K562 (cell line): ENCODE measurements around the gene BMP2K. TPM values are rescaled to one million over a fixed set of nuclear protein-coding genes. Genes with fewer than 3 reads are reported as not detected.
A peak's percentile ranks its signal among the peaks of the same experiment; 100 is the strongest.

Source experiments
- ATAC-seq: fragments of 200-7000 bp; cut with Tn5 transposase; 3 replicates; pipeline ENCODE4 v1.9.1; 2020; ENCODE audit warnings: moderate library complexity
- BruUV-seq: library from RNA; stranded (reverse); fragments of 400-500 nt; replicated peaks from 2 replicates; lab custom pipeline; 2021; lab: Mats Ljungman, UMichigan
- CTCF ChIA-PET: fragments of 300-600 bp; formaldehyde crosslinking; extraction: SDS; loops from one replicate; lab custom pipeline; 2021; ENCODE audit warnings: low intra/inter-chr PET ratio; lab: Yijun Ruan, JAX
- POLR2A ChIA-PET: fragments of 300-600, 350-650 bp; sonication (Branson Sonifier 250); formaldehyde crosslinking; extraction: SDS; loops from one replicate; lab custom pipeline; 2021; ENCODE audit warnings: antibody characterized with exemption, inconsistent platforms; lab: Yijun Ruan, JAX
- DNase-seq, 4 experiments: peaks; one replicate each; pipeline versions ENCODE4 v3.0.0 to v3.0.0-alpha.2; 2011 to 2018; ENCODE audit warnings: low spot score in 3 of 4, mixed read lengths in 3 of 4; ENCODE audit errors: extremely low read depth in 1 of 4
- FAIRE-seq: peaks from 2 replicates; lab custom pipeline; 2011; peaks lifted over from hg19 to GRCh38; lab: Jason Lieb, UNC
- H2AFZ ChIP-seq: 2 replicates; pipeline ENCODE4 v1.6.0; 2011; ENCODE audit warnings: low read depth, low read length, control low read depth, inconsistent platforms
- H3K27ac ChIP-seq: fragments of 200-600 bp; 3 replicates; pipeline ENCODE4 v1.8.0; 2011; ENCODE audit warnings: low read depth, mild to moderate bottlenecking, control low read depth, inconsistent platforms, low read length, moderate library complexity, mixed read lengths; ENCODE audit errors: extremely low read depth
- H3K27me3 ChIP-seq, 2 experiments: fragments of 300-600 bp in 1 of 2; 2 replicates in 1 of 2; 3 replicates in 1 of 2; pipeline versions ENCODE4 v1.6.0 to v1.8.0; 2011; ENCODE audit warnings: inconsistent platforms in 2 of 2, low read length in 2 of 2, mild to moderate bottlenecking in 1 of 2, mixed read lengths in 1 of 2, moderate library complexity in 1 of 2; ENCODE audit not compliant: control insufficient read depth in 2 of 2, insufficient read depth in 2 of 2
- H3K36me3 ChIP-seq: fragments of 300-600 bp; 3 replicates; pipeline ENCODE4 v1.8.0; 2011; ENCODE audit warnings: mild to moderate bottlenecking, low read length, inconsistent platforms; ENCODE audit not compliant: control insufficient read depth, insufficient read depth
- H3K4me1 ChIP-seq, 2 experiments: fragments of 200-600 bp in 1 of 2; replicated peaks in 1 of 2; 2 replicates in 1 of 2; 3 replicates in 1 of 2; pipeline versions ENCODE4 v1.5.1 to v1.8.0; 2011; ENCODE audit warnings: inconsistent platforms in 2 of 2, low read length in 2 of 2, mild to moderate bottlenecking in 1 of 2, mixed read lengths in 1 of 2, moderate library complexity in 1 of 2; ENCODE audit not compliant: control insufficient read depth in 2 of 2, insufficient read depth in 2 of 2
- H3K4me2 ChIP-seq: 2 replicates; pipeline ENCODE4 v1.6.1; 2011; ENCODE audit warnings: low read length, control low read depth, inconsistent platforms, mixed read lengths; ENCODE audit not compliant: insufficient read depth
- H3K4me3 ChIP-seq: fragments of 200-600 bp; sonication (generic), shearing (Covaris generic); 2 replicates; pipeline ENCODE4 v1.5.1; 2016; ENCODE audit warnings: control low read depth, inconsistent platforms
- H3K79me2 ChIP-seq: fragments of 200-600 bp; 3 replicates; pipeline ENCODE4 v1.8.0; 2011; ENCODE audit warnings: low read length, inconsistent platforms; ENCODE audit not compliant: control insufficient read depth, insufficient read depth
- H3K9ac ChIP-seq, 2 experiments: 2 replicates each; pipeline versions ENCODE4 v1.6.0 to v1.6.1; 2011; ENCODE audit warnings: low read depth in 2 of 2, low read length in 2 of 2, control low read depth in 1 of 2, inconsistent platforms in 1 of 2, mild to moderate bottlenecking in 1 of 2, mixed read lengths in 1 of 2; ENCODE audit not compliant: insufficient read depth in 1 of 2
- H3K9me1 ChIP-seq: one replicate; pipeline ENCODE4 v1.6.0; 2011; ENCODE audit warnings: inconsistent platforms, mild to moderate bottlenecking, low read length, moderate library complexity; ENCODE audit not compliant: control insufficient read depth, insufficient read depth
- H3K9me3 ChIP-seq: replicated peaks from 2 replicates; pipeline ENCODE4 v1.5.1; 2011; ENCODE audit warnings: low read depth, low read length, inconsistent platforms; ENCODE audit not compliant: control insufficient read depth, insufficient read depth
- H4K20me1 ChIP-seq: replicated peaks from 2 replicates; pipeline ENCODE4 v1.6.1; 2011; ENCODE audit warnings: low read length, inconsistent platforms, mixed read lengths; ENCODE audit not compliant: control insufficient read depth, insufficient read depth
- EWSR1 ChIP-seq: fragments of 450-650 bp; IDR thresholded peaks from 2 replicates; pipeline ENCODE4 v1.6.1; 2018; ENCODE audit warnings: borderline replicate concordance, mild to moderate bottlenecking, low read depth, moderate library complexity; ENCODE audit not compliant: partially characterized antibody
- JUN ChIP-seq, 2 experiments: sonication (generic) in 1 of 2; formaldehyde crosslinking in 1 of 2; IDR thresholded peaks; 2 replicates each; pipeline versions ENCODE4 v1.6.1 to v1.8.0; 2012 to 2022; ENCODE audit warnings: borderline replicate concordance in 2 of 2, mild to moderate bottlenecking in 2 of 2, improper control_type of control experiment in 1 of 2, low read depth in 1 of 2, low read length in 1 of 2, missing genetic modification reagents in 1 of 2
- MAFF ChIP-seq: IDR thresholded peaks from 2 replicates; pipeline ENCODE4 v1.6.1; 2012; ENCODE audit warnings: low read length, improper control_type of control experiment
- MAFG ChIP-seq: fragments of 450-650 bp; conservative IDR thresholded peaks from 2 replicates; pipeline ENCODE4 v1.6.1; 2016; ENCODE audit warnings: missing genetic modification characterization, missing compliant biosample characterization
- NR2F6 ChIP-seq: fragments of 450-650 bp; formaldehyde crosslinking; IDR thresholded peaks from 2 replicates; pipeline ENCODE4 v1.4.0; 2020; ENCODE audit warnings: mild to moderate bottlenecking
- SLC30A9 ChIP-seq: fragments of 250-450 bp; sonication (Bioruptor Pico); IDR thresholded peaks from 2 replicates; pipeline ENCODE4 v1.8.0; 2022; ENCODE audit warnings: mild to moderate bottlenecking, moderate library complexity
- XRCC5 ChIP-seq: fragments of 200-400 bp; formaldehyde crosslinking; IDR thresholded peaks from 2 replicates; pipeline ENCODE4 v1.6.1; 2017; ENCODE audit warnings: low read depth, mild to moderate bottlenecking, low read length
- ZNF174 ChIP-seq: fragments of 250-450 bp; sonication (Bioruptor Pico); IDR thresholded peaks from 2 replicates; pipeline ENCODE4 v1.4.0; 2020; ENCODE audit warnings: mild to moderate bottlenecking
- ZNF668 ChIP-seq: fragments of 250-450 bp; sonication (Bioruptor Pico); IDR thresholded peaks from 2 replicates; pipeline ENCODE4 v1.8.0; 2022; ENCODE audit warnings: mild to moderate bottlenecking, inconsistent platforms
- ZNF766 ChIP-seq: fragments of 200-800 bp; sonication (Bioruptor generic); conservative IDR thresholded peaks from 2 replicates; pipeline ENCODE4 v1.6.1; 2016; ENCODE audit warnings: missing genetic modification characterization, missing compliant biosample characterization
- ZNF77 ChIP-seq: fragments of 250-450 bp; sonication (Bioruptor Pico); IDR thresholded peaks from 2 replicates; pipeline ENCODE4 v1.5.0; 2020
- WGBS: fragments of 100-300 bp; shearing (Covaris generic); methylation state at CpG from one replicate; pipeline ENCODE4 v1.1.6; 2016; ENCODE audit warnings: low coverage, mixed read lengths; ENCODE audit not compliant: insufficient coverage; ENCODE audit errors: missing lambda C conversion rate; 5-methylcytosine and 5-hydroxymethylcytosine counted together
- in situ Hi-C: fragments of 300-500 bp; cut with MboI; formaldehyde crosslinking; loops from 4 replicates; pipeline ENCODE4 v1.15.0; 2018; ENCODE audit warnings: inconsistent platforms, mixed read lengths
- intact Hi-C: fragments of 100-400 bp; cut with micrococcal nuclease; formaldehyde crosslinking; loops from 2 replicates; pipeline ENCODE4 v1.14.2; 2022
- polyA plus RNA-seq, 8 experiments: library from polyadenylated mRNA; depleted of rRNA in 4 of 8; stranded (reverse) in 5 of 8; unstranded in 3 of 8; fragments of >200 nt; fragmentation: Nextera tagmentation in 2 of 8; fragmentation: Illumina TruSeq in 1 of 8; extraction: Ambion mirVana in 2 of 8; extraction: Trizol in 1 of 8; gene quantifications; 2 replicates each; pipeline versions ENCODE4 v1.2.1 to v1.2.3, GENCODE V29; 2011 to 2014; ENCODE audit warnings: inconsistent platforms in 1 of 8, missing spikeins in 1 of 8
- total RNA-seq, 7 experiments: library from RNA; depleted of rRNA in 6 of 7; stranded (reverse); fragments of >200 nt in 6 of 7; fragmentation: Illumina TruSeq in 2 of 7; extraction: Trizol in 2 of 7; gene quantifications; 2 replicates each; pipeline versions ENCODE4 v1.2.1 to v1.2.3, GENCODE V29; 2011 to 2021; ENCODE audit warnings: low replicate concordance in 1 of 7
- TF ChIP-seq, protein P1 (sequence below): fragments of 250-450 bp; sonication (Bioruptor Pico); IDR thresholded peaks from 2 replicates; pipeline ENCODE4 v1.9.0; 2021; ENCODE audit warnings: mild to moderate bottlenecking, inconsistent platforms
- TF ChIP-seq, protein P2 (sequence below): fragments of 200-400 bp; formaldehyde crosslinking; IDR thresholded peaks from 2 replicates; pipeline ENCODE4 v1.6.1; 2017; ENCODE audit warnings: mild to moderate bottlenecking, low read depth, low read length, moderate library complexity

BMP2K gene
- total and polyA plus RNA-seq, 9 of the 15 experiments (the other 6 are each of a cell fraction or from before 2014, with no cell fraction given): 17.0 to 217 (median 104) TPM

DNA sequence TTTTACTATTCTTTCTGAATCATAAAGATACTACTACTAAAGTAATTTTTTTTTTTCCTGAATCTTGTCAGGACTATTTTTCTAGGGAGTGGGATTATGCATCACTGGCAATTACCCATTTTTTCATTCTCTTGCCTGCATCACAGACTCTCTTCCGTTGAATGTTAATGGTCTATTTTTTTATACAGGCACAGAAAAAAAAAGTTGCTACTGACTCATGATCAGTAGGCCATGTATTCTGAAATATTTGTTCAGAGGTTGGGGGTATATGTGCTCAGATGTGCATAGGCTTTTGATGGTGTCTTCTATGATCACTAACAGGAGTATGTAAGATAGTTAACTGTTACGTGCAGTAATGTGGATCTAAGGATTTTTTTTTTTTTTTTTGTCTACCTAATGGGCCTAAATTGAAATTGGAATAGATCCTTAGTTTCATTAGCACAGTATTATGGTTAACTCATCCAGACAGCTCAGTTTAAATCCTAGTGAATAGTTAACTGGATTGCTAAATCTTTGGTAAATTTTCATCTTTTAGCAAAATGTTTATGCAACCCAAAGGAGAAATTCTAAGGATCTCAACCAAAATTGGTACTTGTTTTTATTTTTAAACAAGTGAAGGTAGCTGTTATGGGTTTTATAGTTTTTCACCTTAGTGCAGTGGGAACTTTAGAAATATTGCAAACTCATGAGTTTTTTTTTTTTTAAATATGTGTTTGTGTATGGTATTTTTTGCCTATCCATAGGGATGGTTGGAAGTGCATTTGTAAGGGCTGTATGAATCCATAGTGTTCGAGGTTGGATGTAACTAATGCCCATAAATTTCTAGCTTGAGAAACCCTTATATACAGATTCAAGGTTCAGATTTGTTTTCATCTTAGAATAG lies 12.1 kb downstream of the BMP2K start:
- in situ Hi-C loops (no loop called here), intact Hi-C loops (no loop called here)
- H3K27me3 ChIP-seq: no peaks in the 10 kb centered on the region
- H3K36me3 ChIP-seq: peaks cover 80% of the 10 kb centered on the region
- no peak overlapping the region for H3K27ac ChIP-seq
- CTCF ChIA-PET: interaction anchor here (0.8 kb wide), 1 partner anchor 26 kb away, joined by 4 read pairs; no protein-coding TSS in a partner anchor
- H3K4me3 ChIP-seq: no peak overlapping the region
- H3K79me2 ChIP-seq: peaks cover 99% of the 10 kb centered on the region
- no TSS peak for BruUV-seq
- no peak overlapping the region for H2AFZ ChIP-seq
- peak overlapping the region; percentile 43; the same call in 1 of the 2 replicates for H3K4me2 ChIP-seq
- peaks cover 15% of the 10 kb centered on the region; the same call in 1 of the 2 replicates for H4K20me1 ChIP-seq
- H3K9me1 ChIP-seq: no peaks in the 10 kb centered on the region
- ATAC-seq (peak; percentile 8; the same call in 1 of the 3 replicates), FAIRE-seq (no peak), DNase-seq (no peak)
- no peaks in the 10 kb centered on the region for H3K9me3 ChIP-seq
- POLR2A ChIA-PET: no interaction called here
- WGBS: 49% methylated on average over 3 of the region's 3 CpGs
- no peak overlapping the region; a peak in 1 of 4 replicates for H3K9ac ChIP-seq
- H3K4me1 ChIP-seq: peaks cover 4 to 48% of the 10 kb centered on the region in 2 experiments; a peak in 4 of 5 replicates
- no peak for TF ChIP-seq NR2F6 (CRISPR knock-in tag)
- TF ChIP-seq JUN (IDR thresholded peaks at IDR 0.05; ENCODE audit: borderline replicate concordance, low read depth, low read length): no peak
- no peak for TF ChIP-seq JUN (CRISPR knock-in tag; IDR thresholded peaks at IDR 0.05; ENCODE audit: borderline replicate concordance)
- TF ChIP-seq MAFF: peak; percentile 57
- no peak for TF ChIP-seq EWSR1
- TF ChIP-seq, protein P1, sequence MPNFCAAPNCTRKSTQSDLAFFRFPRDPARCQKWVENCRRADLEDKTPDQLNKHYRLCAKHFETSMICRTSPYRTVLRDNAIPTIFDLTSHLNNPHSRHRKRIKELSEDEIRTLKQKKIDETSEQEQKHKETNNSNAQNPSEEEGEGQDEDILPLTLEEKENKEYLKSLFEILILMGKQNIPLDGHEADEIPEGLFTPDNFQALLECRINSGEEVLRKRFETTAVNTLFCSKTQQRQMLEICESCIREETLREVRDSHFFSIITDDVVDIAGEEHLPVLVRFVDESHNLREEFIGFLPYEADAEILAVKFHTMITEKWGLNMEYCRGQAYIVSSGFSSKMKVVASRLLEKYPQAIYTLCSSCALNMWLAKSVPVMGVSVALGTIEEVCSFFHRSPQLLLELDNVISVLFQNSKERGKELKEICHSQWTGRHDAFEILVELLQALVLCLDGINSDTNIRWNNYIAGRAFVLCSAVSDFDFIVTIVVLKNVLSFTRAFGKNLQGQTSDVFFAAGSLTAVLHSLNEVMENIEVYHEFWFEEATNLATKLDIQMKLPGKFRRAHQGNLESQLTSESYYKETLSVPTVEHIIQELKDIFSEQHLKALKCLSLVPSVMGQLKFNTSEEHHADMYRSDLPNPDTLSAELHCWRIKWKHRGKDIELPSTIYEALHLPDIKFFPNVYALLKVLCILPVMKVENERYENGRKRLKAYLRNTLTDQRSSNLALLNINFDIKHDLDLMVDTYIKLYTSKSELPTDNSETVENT: no peak
- TF ChIP-seq SLC30A9 (CRISPR knock-in tag): no peak
- no peak for TF ChIP-seq ZNF668 (CRISPR knock-in tag)
- no peak for TF ChIP-seq XRCC5
- TF ChIP-seq ZNF766 (CRISPR knock-in tag): no peak
- TF ChIP-seq ZNF174 (CRISPR knock-in tag): no peak
- TF ChIP-seq, protein P2, sequence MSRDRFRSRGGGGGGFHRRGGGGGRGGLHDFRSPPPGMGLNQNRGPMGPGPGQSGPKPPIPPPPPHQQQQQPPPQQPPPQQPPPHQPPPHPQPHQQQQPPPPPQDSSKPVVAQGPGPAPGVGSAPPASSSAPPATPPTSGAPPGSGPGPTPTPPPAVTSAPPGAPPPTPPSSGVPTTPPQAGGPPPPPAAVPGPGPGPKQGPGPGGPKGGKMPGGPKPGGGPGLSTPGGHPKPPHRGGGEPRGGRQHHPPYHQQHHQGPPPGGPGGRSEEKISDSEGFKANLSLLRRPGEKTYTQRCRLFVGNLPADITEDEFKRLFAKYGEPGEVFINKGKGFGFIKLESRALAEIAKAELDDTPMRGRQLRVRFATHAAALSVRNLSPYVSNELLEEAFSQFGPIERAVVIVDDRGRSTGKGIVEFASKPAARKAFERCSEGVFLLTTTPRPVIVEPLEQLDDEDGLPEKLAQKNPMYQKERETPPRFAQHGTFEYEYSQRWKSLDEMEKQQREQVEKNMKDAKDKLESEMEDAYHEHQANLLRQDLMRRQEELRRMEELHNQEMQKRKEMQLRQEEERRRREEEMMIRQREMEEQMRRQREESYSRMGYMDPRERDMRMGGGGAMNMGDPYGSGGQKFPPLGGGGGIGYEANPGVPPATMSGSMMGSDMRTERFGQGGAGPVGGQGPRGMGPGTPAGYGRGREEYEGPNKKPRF: no peak
- peak; percentile 64 for TF ChIP-seq MAFG
- no peak for TF ChIP-seq ZNF77
